Measurements from ENCODE around the gene KIAA0319L. TPM values are rescaled to one million over a fixed set of nuclear protein-coding genes. Genes with fewer than 3 reads are reported as not detected.
A peak's percentile ranks its signal among the peaks of the same experiment; 100 is the strongest.

Gene KIAA0319L
- total RNA-seq, 1 experiment from 2014 or later, result 70.0 TPM

DNA sequence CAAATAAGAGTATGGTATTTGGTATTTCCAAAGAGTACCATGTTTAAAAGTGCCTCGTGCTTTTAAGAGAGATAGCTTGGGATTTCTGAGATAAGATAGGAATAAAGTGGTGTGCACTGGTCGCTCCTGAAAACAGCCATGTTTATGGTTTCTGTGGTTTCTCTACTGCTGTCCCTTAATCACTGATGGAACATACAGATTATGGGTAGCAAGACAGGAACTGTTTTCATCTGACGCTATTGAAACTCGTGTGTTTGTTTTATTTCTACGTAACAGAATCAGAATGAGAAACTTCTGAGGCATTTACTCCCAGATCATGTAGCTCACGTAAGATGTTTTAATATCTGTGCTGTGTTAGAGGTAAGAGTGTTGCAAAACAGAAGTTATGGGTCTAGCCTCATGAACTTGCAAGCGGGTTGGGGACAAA, 126.0 kb downstream of the KIAA0319L start:
- peak overlapping the region; percentile 18 for H3K27ac Mint-ChIP-seq
- no peak for ATAC-seq
- peaks cover 43% of the 10 kb centered on the region for H3K36me3 Mint-ChIP-seq

DNA sequence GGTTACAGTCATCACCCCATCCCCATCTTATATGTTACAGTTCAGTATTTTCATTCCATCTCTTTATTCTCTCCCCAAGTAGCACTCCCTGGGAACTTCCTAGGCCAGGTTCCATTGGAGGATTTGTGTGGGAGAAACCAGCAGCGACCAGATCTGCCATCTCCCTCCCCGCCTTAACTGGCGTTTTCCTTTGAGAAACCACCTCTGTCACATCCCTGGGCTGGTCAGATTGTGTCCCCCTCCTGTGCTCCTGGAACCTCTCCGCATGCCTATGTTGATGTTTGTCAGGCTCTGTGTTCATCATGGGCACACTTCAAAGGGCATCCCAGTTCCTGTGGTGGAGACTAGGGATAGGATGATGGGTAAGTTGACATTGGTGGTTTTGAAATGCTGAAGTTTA, 126.4 kb downstream of the KIAA0319L start:
- Mint-ChIP-seq H3K27ac (peak overlapping the region; percentile 18; the same call in 1 of the 2 replicates), H3K4me1 (peaks cover 20% of the 10 kb centered on the region), H3K36me3 (peaks cover 40% of the 10 kb centered on the region), H3K9me3 (no peaks in the 10 kb centered on the region), H3K4me3 (no peak overlapping the region), H3K27me3 (ENCODE audit: low read depth) (no peaks in the 10 kb centered on the region)
- ChIA-PET CTCF (no interaction called here), POLR2A (no interaction called here)
- ATAC-seq, result no peak
- DNase-seq (ENCODE audit: low spot score), result no peak
- TF ChIP-seq ELF4 (CRISPR knock-in tag; IDR thresholded peaks at IDR 0.05; ENCODE audit: low read depth) (no peak), CREB1 (CRISPR knock-in tag; IDR thresholded peaks at IDR 0.05) (no peak), FOXJ3 (CRISPR knock-in tag; IDR thresholded peaks at IDR 0.05; ENCODE audit: borderline replicate concordance) (no peak), HMGA2 (CRISPR knock-in tag; IDR thresholded peaks at IDR 0.05) (no peak)

More for the DNA sequence above, 126.0 kb downstream of the KIAA0319L start:
- no peak for DNase-seq (ENCODE audit: low spot score)
- no peaks in the 10 kb centered on the region for H3K9me3 Mint-ChIP-seq
- no peak overlapping the region for H3K4me3 Mint-ChIP-seq
- ChIA-PET POLR2A (no interaction called here), CTCF (interaction anchor here (1.5 to 1.8 kb wide), 2 partner anchors 13 to 20 kb away, joined by 5 to 8 read pairs; no protein-coding TSS in a partner anchor)
- no peaks in the 10 kb centered on the region for H3K27me3 Mint-ChIP-seq (ENCODE audit: low read depth)
- peaks cover 17% of the 10 kb centered on the region for H3K4me1 Mint-ChIP-seq
- TF ChIP-seq HMGA2 (CRISPR knock-in tag; IDR thresholded peaks at IDR 0.05) (no peak), ZNF671 (CRISPR knock-in tag; IDR thresholded peaks at IDR 0.05) (no peak), MYBL2 (CRISPR knock-in tag; IDR thresholded peaks at IDR 0.05) (no peak), FOXJ3 (CRISPR knock-in tag; IDR thresholded peaks at IDR 0.05; ENCODE audit: borderline replicate concordance) (no peak), GRHL2 (CRISPR knock-in tag; IDR thresholded peaks at IDR 0.05; ENCODE audit: insufficient replicate concordance, severe bottlenecking) (no peak)
- TF ChIP-seq, protein P1, sequence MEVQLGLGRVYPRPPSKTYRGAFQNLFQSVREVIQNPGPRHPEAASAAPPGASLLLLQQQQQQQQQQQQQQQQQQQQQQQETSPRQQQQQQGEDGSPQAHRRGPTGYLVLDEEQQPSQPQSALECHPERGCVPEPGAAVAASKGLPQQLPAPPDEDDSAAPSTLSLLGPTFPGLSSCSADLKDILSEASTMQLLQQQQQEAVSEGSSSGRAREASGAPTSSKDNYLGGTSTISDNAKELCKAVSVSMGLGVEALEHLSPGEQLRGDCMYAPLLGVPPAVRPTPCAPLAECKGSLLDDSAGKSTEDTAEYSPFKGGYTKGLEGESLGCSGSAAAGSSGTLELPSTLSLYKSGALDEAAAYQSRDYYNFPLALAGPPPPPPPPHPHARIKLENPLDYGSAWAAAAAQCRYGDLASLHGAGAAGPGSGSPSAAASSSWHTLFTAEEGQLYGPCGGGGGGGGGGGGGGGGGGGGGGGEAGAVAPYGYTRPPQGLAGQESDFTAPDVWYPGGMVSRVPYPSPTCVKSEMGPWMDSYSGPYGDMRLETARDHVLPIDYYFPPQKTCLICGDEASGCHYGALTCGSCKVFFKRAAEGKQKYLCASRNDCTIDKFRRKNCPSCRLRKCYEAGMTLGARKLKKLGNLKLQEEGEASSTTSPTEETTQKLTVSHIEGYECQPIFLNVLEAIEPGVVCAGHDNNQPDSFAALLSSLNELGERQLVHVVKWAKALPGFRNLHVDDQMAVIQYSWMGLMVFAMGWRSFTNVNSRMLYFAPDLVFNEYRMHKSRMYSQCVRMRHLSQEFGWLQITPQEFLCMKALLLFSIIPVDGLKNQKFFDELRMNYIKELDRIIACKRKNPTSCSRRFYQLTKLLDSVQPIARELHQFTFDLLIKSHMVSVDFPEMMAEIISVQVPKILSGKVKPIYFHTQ (CRISPR knock-in tag; IDR thresholded peaks at IDR 0.05), result no peak

DNA sequence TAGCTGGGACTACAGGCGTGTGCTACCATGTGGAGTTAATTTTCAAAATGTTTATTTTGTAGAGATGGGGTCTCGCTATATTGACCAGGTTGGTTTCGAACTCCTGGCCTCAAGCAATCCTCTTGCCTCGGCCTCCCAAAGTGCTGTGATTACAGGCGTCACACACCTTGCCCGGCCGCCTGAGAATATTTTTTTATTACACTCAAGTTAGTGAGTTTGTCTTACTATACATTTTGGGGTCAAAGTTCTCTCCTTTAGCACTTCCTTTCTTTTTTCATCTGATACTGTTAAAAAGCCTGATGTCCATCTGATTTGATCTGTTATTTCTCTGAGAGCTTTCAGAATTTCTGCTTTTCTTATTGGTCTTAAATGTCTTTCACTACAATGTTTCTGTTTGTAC, 128.8 kb downstream of the KIAA0319L start:
- Mint-ChIP-seq H3K27ac (no peak overlapping the region), H3K4me1 (peaks cover 23% of the 10 kb centered on the region), H3K4me3 (no peak overlapping the region), H3K27me3 (ENCODE audit: low read depth) (no peaks in the 10 kb centered on the region), H3K9me3 (no peaks in the 10 kb centered on the region), H3K36me3 (peaks cover 24% of the 10 kb centered on the region)
- DNase-seq (ENCODE audit: low spot score) (no peak), ATAC-seq (no peak)
- ChIA-PET CTCF (interaction anchor here (0.9 kb wide), 1 partner anchor 122 kb away, joined by 3 read pairs; no protein-coding TSS in a partner anchor), POLR2A (no interaction called here)
- TF ChIP-seq, protein P2, sequence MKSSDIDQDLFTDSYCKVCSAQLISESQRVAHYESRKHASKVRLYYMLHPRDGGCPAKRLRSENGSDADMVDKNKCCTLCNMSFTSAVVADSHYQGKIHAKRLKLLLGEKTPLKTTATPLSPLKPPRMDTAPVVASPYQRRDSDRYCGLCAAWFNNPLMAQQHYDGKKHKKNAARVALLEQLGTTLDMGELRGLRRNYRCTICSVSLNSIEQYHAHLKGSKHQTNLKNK (CRISPR knock-in tag; IDR thresholded peaks at IDR 0.05), result no peak
- TF ChIP-seq, protein P3, sequence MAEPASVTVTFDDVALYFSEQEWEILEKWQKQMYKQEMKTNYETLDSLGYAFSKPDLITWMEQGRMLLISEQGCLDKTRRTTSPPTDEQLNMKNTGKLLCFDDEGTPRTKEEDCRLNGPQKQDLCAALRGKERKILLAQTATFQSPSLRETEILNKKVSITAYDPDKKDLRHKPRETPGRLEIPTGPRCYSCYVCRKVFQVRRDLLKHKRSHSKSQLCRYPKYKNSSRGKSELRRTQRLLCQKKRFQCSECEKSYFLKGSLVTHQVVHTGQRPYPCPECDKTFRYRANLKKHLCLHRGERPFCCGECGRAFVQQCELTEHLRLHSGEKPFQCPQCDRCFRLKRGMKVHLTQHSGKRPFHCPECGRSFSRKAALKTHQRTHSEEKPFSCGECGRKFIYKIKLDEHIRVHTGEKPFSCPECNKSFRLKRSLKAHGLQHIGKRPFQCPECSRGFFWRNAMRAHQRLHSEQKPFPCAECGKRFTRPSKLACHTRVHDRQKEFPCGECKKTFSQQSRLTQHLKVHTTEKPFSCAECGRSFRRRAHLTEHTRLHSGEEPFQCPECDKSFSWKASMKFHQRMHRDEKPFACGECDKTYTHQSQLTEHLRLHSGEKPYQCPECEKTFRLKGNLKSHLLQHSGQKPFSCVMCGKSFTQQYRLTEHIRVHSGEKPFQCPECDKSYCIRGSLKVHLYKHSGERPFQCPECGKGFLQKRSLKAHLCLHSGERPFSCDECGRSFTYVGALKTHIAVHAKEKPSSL (CRISPR knock-in tag; conservative IDR thresholded peaks at IDR 0.05), result no peak
- TF ChIP-seq ZBTB21 (CRISPR knock-in tag; IDR thresholded peaks at IDR 0.05; ENCODE audit: borderline replicate concordance) (no peak), NFYB (CRISPR knock-in tag; conservative IDR thresholded peaks at IDR 0.05; ENCODE audit: low read depth) (no peak), MXD4 (CRISPR knock-in tag; IDR thresholded peaks at IDR 0.05; ENCODE audit: borderline replicate concordance) (no peak), ZNF232 (CRISPR knock-in tag; IDR thresholded peaks at IDR 0.05) (no peak), RELA (CRISPR knock-in tag; IDR thresholded peaks at IDR 0.05; ENCODE audit: borderline replicate concordance) (no peak), ZNF423 (CRISPR knock-in tag; IDR thresholded peaks at IDR 0.05) (no peak), FOXJ3 (CRISPR knock-in tag; IDR thresholded peaks at IDR 0.05; ENCODE audit: borderline replicate concordance) (no peak)
- TF ChIP-seq, protein P4, sequence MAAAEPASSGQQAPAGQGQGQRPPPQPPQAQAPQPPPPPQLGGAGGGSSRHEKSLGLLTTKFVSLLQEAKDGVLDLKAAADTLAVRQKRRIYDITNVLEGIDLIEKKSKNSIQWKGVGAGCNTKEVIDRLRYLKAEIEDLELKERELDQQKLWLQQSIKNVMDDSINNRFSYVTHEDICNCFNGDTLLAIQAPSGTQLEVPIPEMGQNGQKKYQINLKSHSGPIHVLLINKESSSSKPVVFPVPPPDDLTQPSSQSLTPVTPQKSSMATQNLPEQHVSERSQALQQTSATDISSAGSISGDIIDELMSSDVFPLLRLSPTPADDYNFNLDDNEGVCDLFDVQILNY (CRISPR knock-in tag; IDR thresholded peaks at IDR 0.05), result no peak
- TF ChIP-seq, protein P5, sequence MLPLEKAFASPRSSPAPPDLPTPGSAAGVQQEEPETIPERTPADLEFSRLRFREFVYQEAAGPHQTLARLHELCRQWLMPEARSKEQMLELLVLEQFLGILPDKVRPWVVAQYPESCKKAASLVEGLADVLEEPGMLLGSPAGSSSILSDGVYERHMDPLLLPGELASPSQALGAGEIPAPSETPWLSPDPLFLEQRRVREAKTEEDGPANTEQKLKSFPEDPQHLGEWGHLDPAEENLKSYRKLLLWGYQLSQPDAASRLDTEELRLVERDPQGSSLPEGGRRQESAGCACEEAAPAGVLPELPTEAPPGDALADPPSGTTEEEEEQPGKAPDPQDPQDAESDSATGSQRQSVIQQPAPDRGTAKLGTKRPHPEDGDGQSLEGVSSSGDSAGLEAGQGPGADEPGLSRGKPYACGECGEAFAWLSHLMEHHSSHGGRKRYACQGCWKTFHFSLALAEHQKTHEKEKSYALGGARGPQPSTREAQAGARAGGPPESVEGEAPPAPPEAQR (CRISPR knock-in tag; IDR thresholded peaks at IDR 0.05), result no peak
- TF ChIP-seq, protein P6, sequence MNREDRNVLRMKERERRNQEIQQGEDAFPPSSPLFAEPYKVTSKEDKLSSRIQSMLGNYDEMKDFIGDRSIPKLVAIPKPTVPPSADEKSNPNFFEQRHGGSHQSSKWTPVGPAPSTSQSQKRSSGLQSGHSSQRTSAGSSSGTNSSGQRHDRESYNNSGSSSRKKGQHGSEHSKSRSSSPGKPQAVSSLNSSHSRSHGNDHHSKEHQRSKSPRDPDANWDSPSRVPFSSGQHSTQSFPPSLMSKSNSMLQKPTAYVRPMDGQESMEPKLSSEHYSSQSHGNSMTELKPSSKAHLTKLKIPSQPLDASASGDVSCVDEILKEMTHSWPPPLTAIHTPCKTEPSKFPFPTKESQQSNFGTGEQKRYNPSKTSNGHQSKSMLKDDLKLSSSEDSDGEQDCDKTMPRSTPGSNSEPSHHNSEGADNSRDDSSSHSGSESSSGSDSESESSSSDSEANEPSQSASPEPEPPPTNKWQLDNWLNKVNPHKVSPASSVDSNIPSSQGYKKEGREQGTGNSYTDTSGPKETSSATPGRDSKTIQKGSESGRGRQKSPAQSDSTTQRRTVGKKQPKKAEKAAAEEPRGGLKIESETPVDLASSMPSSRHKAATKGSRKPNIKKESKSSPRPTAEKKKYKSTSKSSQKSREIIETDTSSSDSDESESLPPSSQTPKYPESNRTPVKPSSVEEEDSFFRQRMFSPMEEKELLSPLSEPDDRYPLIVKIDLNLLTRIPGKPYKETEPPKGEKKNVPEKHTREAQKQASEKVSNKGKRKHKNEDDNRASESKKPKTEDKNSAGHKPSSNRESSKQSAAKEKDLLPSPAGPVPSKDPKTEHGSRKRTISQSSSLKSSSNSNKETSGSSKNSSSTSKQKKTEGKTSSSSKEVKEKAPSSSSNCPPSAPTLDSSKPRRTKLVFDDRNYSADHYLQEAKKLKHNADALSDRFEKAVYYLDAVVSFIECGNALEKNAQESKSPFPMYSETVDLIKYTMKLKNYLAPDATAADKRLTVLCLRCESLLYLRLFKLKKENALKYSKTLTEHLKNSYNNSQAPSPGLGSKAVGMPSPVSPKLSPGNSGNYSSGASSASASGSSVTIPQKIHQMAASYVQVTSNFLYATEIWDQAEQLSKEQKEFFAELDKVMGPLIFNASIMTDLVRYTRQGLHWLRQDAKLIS (CRISPR knock-in tag; IDR thresholded peaks at IDR 0.05; ENCODE audit: borderline replicate concordance), result no peak
